Central memory CD4-positive, alpha-beta T cell (primary cell): ENCODE measurements around the gene OAF.
"Not testable (repeated sequence)": the region's sequence is repeated elsewhere in the genome, so short reads cannot be mapped to it uniquely, and the experiment has no call there.

Experiments
- DNase-seq: peaks from one replicate; pipeline ENCODE4 v3.0.0; 2022

Gene OAF

GRCh38 chr11:120245434-120245833 lies 34.6 kb downstream of the OAF start:
- no peak for DNase-seq

DNA sequence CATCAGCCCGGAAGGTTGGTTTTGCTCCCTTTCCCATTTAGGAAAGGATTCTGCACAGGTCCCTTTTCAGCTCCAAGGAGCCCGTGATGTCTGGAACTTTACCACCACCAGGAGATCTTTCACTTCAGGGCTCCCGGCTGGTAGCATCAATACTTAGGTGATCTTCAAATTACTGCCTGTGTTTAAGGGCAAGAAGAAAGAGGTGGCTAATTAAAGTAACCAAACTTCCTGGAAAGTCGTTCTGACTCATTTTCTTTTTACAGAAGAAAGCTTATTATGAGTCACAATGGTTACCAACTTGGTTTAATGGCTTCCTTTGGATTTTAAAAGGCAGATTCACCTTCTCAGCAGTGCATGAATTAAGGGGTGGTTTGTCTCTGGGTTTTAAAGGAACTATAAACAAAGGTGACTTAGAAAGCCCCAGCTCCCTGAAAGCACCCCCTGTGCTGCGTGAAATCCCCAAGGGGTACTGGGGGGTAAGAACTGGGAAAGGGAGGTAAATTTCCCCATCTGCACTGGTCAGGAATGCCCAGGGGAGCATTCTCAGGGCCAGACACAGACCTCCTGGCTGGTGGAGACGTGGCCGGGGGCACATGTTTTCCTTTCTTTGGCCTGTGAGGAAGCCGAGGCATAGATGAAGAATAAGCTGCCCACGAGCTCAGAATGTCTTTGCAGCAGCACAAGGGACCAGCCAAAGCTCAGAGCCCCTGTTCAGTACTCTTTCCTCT lies 37.9 kb downstream of the OAF start:
- no peak for DNase-seq

GRCh38 chr11:120249279-120250262 lies 38.7 kb downstream of the OAF start:
- DNase-seq: no peak

- not testable (repeated sequence) for DNase-seq
Measured at GRCh38 chr11:120253377-120253776, 42.5 kb downstream of the OAF start.

DNA sequence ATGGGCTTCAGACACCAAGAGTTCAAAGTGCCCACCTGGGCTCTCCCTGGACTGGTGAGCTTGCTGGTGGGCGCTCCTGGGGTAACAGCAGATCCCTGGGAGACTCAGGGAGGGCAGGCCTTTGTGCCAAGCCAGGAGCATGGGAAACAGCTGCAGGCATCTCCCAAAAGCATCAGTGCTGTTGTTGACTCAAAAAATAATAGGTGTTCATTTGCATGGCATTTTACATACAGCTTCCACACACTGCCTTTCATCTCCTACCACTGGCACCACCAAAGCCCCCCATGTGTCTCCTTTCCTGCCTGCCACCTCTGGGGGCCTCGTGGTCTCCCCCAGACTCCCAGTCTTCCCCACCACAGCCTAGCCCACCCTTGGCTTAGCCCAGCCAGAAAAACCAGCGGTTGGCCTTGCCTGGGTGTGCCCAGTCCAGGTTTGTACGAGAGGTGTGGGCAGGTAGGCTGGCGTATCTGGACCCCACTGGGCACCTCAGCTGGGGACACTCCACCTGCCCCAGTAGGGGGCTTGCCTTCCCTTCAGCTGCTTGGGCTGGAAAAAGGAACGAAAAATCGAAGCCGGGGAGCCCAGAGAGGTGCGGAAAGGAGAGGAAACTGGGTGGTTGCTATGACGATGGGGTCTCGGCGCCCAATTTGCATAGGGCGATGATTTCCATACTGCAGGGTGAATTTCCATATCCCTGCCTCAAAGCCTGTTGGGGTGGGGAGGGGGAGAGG lies 44.1 kb downstream of the OAF start:
- no peak for DNase-seq

DNA sequence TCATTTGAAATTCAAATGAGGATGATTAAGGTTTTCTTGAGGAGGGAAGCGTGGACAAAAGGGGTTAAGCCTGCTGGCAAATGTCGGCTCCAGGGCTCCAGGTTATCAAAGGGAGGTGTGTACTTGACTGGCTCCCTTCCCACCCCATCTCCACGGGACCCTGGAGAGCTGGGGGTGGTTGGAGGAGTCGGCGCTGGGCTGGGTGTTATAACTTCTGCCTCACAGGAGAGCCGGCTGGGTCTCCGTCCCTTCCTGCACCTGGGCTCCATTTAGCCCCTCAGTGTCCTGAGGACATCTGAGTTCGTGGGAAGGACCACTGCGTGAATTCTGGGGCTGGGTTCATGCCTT lies 44.7 kb downstream of the OAF start:
- no peak for DNase-seq

- no peak for DNase-seq
Measured at GRCh38 chr11:120256178-120256577, 45.3 kb downstream of the OAF start.

DNA sequence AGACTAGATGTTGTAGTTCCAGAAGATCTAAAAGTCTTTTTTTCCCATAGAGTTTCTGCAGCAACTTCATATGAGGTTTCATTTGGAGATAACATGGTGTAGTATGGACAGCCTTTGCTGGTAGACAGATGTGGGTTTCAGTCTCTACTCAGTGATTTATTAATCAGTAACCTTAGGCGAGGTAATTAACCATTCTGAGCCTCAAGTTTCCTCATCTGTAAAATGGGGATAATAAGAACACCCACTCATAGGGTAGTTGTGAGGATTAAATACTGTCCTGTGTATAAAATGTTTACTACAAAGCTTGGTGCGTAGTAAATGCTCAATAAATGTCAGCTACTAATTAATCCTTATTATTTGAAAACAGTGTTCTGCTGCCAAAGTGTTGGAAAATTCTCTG lies 45.9 kb downstream of the OAF start:
- no peak for DNase-seq

GRCh38 chr11:120257346-120257745 lies 46.5 kb downstream of the OAF start:
- no peak for DNase-seq

DNA sequence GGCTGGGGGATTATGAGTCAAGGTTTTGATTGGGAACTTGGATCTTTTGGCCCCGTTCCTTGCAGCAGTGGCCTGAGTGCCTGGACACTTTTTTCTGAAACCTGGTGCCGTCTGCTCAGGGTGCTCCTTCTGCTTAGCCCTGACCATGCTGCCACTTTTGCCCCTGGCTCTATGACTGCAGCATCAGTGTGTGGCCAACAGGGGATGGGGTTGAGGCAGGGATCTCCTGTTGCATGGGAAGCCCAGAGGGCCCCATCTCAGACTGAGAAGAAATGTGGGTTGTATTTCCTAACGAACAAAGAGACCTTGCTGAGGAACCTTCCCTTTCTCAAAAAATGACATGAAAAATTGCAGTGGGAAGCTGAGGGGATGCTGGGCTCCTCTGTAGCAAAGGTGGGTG lies 47.8 kb downstream of the OAF start:
- no peak for DNase-seq

DNA sequence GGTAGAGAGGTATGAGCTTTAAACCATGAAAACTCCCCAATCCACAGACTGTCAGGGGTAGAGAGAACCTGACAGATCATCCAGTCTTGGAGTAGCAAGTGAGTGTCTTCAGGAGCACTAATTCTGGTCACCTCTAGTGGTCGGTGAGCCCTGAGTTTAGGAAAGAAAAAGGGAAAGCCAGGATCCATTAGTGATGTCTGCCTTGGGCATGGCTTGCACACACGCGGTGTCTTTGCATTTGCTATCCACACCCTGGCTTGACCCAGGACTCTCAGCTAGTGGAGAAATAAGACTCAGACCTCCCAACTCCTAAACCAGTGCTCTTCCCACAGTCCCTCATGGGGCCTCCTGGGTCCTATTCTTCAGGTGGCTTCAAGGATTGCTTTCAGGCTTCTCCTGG lies 48.4 kb downstream of the OAF start:
- DNase-seq: no peak

- no peak for DNase-seq
Measured at GRCh38 chr11:120259988-120260565, 49.2 kb downstream of the OAF start.

GRCh38 chr11:120260616-120261015 lies 49.8 kb downstream of the OAF start:
- no peak for DNase-seq

DNA sequence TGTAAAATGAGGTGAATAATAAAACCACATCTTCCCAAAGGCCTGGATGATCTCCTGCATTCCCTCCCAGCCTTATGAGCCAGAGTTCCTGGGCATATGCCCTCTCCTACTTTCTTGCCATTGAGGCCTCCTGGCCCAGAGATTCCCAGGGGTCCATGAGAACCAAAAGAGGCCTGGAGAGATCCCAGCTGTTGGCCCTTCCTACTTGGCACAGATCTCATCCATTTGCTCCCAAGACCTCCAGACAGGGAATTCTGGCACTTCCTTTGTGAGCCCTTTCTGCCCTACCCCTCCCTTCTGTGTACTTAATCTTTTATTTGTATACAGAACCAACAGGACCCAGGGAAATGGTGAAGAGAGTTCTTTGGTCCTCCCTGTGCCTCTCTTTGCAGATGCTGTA lies 50.5 kb downstream of the OAF start:
- DNase-seq: no peak

DNA sequence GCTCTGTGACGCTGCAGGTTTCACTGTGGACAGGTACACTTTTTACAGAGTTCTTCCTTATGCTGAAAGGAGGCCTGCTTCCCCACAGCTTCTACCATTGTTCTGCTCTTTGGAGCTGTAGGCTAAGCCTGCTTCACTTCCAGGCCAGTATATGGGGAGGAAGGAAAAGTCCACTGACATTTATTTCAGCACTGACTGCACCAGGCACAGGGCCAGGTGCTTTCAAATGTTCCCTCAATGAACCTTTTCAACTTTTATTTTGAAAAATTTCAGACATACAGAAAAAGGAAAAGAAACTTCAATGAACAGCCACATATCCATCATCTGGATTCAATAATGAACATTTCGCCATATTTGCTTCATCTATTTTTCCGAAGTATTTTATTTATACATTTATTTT lies 51.1 kb downstream of the OAF start:
- no peak for DNase-seq

DNA sequence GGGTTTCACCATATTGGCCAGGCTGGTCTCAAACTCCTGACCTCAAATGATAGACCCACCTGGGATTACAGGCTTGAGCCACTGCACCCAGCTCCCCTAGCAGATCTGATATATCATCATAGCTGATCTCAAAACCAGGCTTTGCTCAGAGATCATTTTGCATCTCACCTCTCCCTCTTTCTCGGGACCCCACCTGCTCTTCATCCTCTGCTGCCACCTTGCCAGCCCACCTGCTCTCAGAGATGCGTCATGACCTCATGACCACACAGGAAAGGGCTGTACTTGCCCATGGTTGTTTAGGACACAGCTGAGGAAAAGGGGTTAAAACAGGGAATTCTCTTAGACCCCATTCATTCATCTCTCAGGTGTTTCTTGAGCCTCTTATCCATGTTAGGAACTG lies 56.5 kb downstream of the OAF start:
- no peak for DNase-seq

- no peak for DNase-seq
Measured at GRCh38 chr11:120268686-120269085, 57.9 kb downstream of the OAF start.

DNA sequence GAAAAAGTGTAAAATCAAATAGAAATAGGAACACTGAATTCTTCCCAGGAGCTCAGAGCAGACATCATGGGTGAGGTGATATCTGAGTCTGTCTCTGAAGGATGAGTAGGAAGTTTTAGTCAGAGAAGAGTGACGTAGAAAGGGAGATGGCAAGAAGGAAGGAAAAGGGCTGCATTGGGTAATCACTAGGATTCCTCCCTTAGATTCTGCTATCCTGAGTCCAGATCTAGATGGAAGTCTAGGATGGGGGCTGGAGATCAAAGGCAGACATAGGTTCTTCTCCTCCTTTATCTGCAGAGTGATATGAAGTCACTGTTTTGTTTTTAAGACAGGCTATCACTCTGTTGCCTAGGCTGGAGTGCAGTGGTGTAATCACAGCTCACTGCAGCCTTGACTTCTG lies 59.6 kb downstream of the OAF start:
- DNase-seq: no peak

GRCh38 chr11:120271672-120272071 lies 60.8 kb downstream of the OAF start:
- no peak for DNase-seq

GRCh38 chr11:120272303-120272702 lies 61.5 kb downstream of the OAF start:
- DNase-seq: no peak

- DNase-seq: no peak
Measured at GRCh38 chr11:120273432-120273831, 62.6 kb downstream of the OAF start.

DNA sequence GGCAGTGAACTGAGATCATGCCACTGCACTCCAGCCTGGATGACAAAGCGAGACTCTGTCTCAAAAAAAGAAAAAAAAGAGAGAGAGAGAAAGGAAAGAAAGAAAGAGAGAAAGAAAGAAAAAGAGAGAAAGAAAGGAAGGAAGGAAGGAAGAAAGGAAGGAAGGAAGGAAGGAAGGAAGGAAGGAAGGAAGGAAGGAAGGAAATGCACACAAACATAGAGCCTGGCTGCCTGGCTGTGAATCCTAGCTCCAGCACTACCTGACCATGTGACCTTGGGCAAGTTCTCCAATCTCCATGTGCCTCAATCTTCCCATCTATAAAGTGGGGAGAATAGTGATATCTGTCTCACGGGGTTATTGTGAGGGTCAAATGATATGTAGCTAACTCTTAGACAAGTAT lies 63.1 kb downstream of the OAF start:
- not testable (repeated sequence) for DNase-seq

- DNase-seq: no peak
Measured at GRCh38 chr11:120279502-120279901, 68.7 kb downstream of the OAF start.
